HG02981 (cell line): Measurements from ENCODE around the gene DGUOK.

Experiments
- ATAC-seq: cut with Tn5 transposase; IDR thresholded peaks from one replicate; pipeline ENCODE4 v1.9.1; 2021; ENCODE audit warnings: mild to moderate bottlenecking, moderate library complexity; ENCODE audit not compliant: unreplicated experiment

The DGUOK gene

GRCh38 chr2:73946215-73946614, 19.5 kb downstream of the DGUOK start:
- no peak for ATAC-seq

GRCh38 chr2:73946666-73947065, 20.0 kb downstream of the DGUOK start:
- no peak for ATAC-seq

GRCh38 chr2:73947412-73948018, 20.8 kb downstream of the DGUOK start:
- no peak for ATAC-seq

GRCh38 chr2:73949802-73950201, 23.1 kb downstream of the DGUOK start:
- ATAC-seq = no peak

- ATAC-seq = no peak
Measured at GRCh38 chr2:73952499-73953446, 26.1 kb downstream of the DGUOK start.

- no peak for ATAC-seq
Measured at GRCh38 chr2:73956218-73956865, 29.7 kb downstream of the DGUOK start.

GRCh38 chr2:73961274-73961673, 34.6 kb downstream of the DGUOK start:
- ATAC-seq = no peak

- no peak for ATAC-seq
Measured at GRCh38 chr2:73961823-73962615, 35.3 kb downstream of the DGUOK start.

GRCh38 chr2:73962798-73963197, 36.1 kb downstream of the DGUOK start:
- no peak for ATAC-seq

GRCh38 chr2:73963385-73964120, 36.9 kb downstream of the DGUOK start:
- ATAC-seq = peak; percentile 64

- no peak for ATAC-seq
Measured at GRCh38 chr2:73964223-73964622, 37.5 kb downstream of the DGUOK start.

GRCh38 chr2:73965053-73965452, 38.4 kb downstream of the DGUOK start:
- ATAC-seq = no peak

GRCh38 chr2:73968357-73968937, 41.8 kb downstream of the DGUOK start:
- no peak for ATAC-seq

- no peak for ATAC-seq
Measured at GRCh38 chr2:73969356-73969755, 42.7 kb downstream of the DGUOK start.

GRCh38 chr2:73970141-73970803, 43.6 kb downstream of the DGUOK start:
- no peak for ATAC-seq

GRCh38 chr2:73970850-73971471, 44.3 kb downstream of the DGUOK start:
- ATAC-seq = peak; percentile 77

- no peak for ATAC-seq
Measured at GRCh38 chr2:73971722-73972121, 45.0 kb downstream of the DGUOK start.

GRCh38 chr2:73972846-73973245, 46.2 kb downstream of the DGUOK start:
- no peak for ATAC-seq

GRCh38 chr2:73975731-73976130, 49.1 kb downstream of the DGUOK start:
- no peak for ATAC-seq
